IMR-90 (cell line): ENCODE measurements around the gene MRPS5.

Source experiments
- CEBPB ChIP-seq: IDR thresholded peaks from 2 replicates; pipeline ENCODE4 v1.6.1; 2012; ENCODE audit warnings: low read depth, low read length, improper control_type of control experiment
- CTCF ChIP-seq: conservative IDR thresholded peaks from 2 replicates; pipeline ENCODE4 v1.5.1; 2012; ENCODE audit warnings: mild to moderate bottlenecking, low read depth, low read length, improper control_type of control experiment
- ELK1 ChIP-seq: fragments of 150-350 bp; IDR thresholded peaks from 2 replicates; pipeline ENCODE4 v1.6.1; 2016; ENCODE audit warnings: low read depth, mild to moderate bottlenecking, low read length, moderate library complexity, borderline replicate concordance
- FOS ChIP-seq: fragments of 150-350 bp; IDR thresholded peaks from 2 replicates; pipeline ENCODE4 v1.6.1; 2016; ENCODE audit warnings: low read depth, low read length
- MAFK ChIP-seq: IDR thresholded peaks from 2 replicates; pipeline ENCODE4 v1.6.1; 2012; ENCODE audit warnings: low read depth, low read length, improper control_type of control experiment
- MXI1 ChIP-seq: IDR thresholded peaks from 2 replicates; pipeline ENCODE4 v1.6.1; 2012; ENCODE audit warnings: low read depth, mild to moderate bottlenecking, low read length, moderate library complexity, borderline replicate concordance
- POLR2A ChIP-seq: IDR thresholded peaks from 2 replicates; pipeline ENCODE4 v1.6.1; 2012; ENCODE audit warnings: mild to moderate bottlenecking, low read depth, low read length
- RAD21 ChIP-seq: IDR thresholded peaks from 2 replicates; pipeline ENCODE4 v1.6.1; 2012; ENCODE audit warnings: low read length, improper control_type of control experiment
- RCOR1 ChIP-seq: IDR thresholded peaks from 2 replicates; pipeline ENCODE4 v1.6.1; 2012; ENCODE audit warnings: mild to moderate bottlenecking, low read length, improper control_type of control experiment; ENCODE audit not compliant: insufficient replicate concordance
- RFX5 ChIP-seq: IDR thresholded peaks from 2 replicates; pipeline ENCODE4 v1.8.0; 2012; ENCODE audit warnings: low read depth, mild to moderate bottlenecking, low read length, moderate library complexity
- TF ChIP-seq, protein P1 (sequence below): fragments of 150-350 bp; IDR thresholded peaks from 2 replicates; pipeline ENCODE4 v1.6.1; 2017; ENCODE audit warnings: mild to moderate bottlenecking, antibody characterized with exemption, low read length, low read depth

- TF ChIP-seq MAFK, result no peak
- no peak for TF ChIP-seq POLR2A
- TF ChIP-seq CEBPB, result no peak
- no peak for TF ChIP-seq CTCF
- TF ChIP-seq FOS, result no peak
- no peak for TF ChIP-seq ELK1
- no peak for TF ChIP-seq MXI1
- TF ChIP-seq RCOR1, result no peak
- no peak for TF ChIP-seq RAD21
- TF ChIP-seq RFX5, result no peak
- TF ChIP-seq, protein P1, sequence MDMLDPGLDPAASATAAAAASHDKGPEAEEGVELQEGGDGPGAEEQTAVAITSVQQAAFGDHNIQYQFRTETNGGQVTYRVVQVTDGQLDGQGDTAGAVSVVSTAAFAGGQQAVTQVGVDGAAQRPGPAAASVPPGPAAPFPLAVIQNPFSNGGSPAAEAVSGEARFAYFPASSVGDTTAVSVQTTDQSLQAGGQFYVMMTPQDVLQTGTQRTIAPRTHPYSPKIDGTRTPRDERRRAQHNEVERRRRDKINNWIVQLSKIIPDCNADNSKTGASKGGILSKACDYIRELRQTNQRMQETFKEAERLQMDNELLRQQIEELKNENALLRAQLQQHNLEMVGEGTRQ, result no peak
These were observed 17.1 kb upstream of the MRPS5 start for GRCh38 chr2:95138702-95139101.
